Left kidney (tissue), 2 donors: ENCODE data around the gene HMOX2. TPM values are rescaled to one million over a fixed set of nuclear protein-coding genes. Genes with fewer than 3 reads are reported as not detected.

ENCODE experiments used
- DNase-seq: peaks from one replicate; pipeline ENCODE4 v3.0.0-alpha.2; 2013
- polyA plus RNA-seq: library from polyadenylated mRNA; unstranded; fragments of 120-200 nt; gene quantifications from one replicate; pipeline ENCODE4 v1.2.1, GENCODE V29; 2013; ENCODE audit not compliant: insufficient read length

HMOX2 gene
- polyA plus RNA-seq, 1 donor, result 38.6 TPM

DNA sequence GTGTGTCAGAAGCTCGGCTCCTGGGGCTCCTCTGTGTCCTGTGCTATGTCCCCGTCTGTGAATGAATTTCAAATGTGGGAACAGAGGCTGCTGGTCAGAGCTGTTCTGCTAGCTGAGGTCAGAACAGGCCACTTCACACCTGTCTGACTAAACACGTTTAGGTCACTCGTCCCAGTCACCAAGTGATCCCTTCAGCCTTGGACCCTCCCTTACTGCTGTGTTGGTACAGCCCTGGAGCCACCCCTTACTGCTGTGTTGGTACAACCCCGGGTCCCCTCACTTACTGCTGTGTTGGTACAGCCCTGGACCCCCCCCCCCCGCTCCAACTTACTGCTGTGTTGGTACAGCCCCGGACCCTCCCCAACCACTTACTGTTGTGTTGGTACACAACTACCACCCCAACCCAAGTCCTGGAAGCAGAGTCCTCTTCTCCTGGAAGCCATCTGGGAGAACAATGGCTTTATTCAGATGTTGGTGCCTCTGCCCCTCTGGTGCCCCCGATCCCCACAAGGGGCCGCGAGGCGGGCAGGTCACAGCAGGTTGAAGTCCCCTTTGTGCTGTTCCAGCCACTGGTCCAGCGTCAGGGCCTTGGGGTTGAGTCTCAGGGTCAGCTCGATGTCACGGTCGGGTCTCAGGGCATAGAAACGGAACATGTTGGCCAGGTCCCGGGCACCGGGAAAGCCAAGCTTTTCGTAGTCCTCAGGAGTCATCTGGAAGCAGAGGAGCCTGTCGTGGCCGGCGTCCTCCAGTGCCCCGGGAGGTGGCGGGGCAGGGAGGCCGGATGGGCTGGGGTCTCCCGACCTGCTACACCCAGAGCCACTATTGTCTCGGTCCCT is 14.7 kb upstream of the HMOX2 start:
- DNase-seq, result no peak

DNA sequence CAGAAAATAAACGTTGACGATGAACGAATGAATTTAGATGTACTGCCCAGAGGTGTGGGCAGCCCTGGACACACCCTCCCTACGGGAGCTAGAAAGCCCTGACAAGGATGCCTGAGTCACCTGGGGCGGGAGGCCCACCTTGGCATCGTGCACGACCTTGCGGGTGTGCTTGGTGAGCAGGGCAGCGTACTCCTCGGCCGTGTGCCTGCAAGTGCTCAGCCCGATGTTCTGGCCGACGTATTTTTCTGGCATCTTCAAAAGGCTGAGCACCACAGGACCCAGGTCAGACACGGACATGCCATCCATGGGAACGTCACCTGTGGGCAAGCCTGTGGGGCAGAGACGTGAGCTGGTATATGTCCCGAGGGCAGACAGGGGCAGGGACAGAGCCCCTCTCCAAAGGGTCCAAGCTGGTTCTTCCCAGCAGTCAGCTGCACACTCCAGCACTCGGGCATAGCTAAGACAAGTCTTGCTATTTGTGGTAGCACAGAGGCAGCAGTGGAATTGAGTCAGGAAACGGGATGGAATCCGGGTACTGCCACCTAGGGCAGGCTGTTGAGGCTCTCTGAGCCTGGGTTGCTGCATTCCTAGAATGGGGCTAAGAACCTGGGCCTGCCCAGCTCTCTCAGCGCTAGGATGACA is 12.6 kb upstream of the HMOX2 start:
- no peak for DNase-seq

DNA sequence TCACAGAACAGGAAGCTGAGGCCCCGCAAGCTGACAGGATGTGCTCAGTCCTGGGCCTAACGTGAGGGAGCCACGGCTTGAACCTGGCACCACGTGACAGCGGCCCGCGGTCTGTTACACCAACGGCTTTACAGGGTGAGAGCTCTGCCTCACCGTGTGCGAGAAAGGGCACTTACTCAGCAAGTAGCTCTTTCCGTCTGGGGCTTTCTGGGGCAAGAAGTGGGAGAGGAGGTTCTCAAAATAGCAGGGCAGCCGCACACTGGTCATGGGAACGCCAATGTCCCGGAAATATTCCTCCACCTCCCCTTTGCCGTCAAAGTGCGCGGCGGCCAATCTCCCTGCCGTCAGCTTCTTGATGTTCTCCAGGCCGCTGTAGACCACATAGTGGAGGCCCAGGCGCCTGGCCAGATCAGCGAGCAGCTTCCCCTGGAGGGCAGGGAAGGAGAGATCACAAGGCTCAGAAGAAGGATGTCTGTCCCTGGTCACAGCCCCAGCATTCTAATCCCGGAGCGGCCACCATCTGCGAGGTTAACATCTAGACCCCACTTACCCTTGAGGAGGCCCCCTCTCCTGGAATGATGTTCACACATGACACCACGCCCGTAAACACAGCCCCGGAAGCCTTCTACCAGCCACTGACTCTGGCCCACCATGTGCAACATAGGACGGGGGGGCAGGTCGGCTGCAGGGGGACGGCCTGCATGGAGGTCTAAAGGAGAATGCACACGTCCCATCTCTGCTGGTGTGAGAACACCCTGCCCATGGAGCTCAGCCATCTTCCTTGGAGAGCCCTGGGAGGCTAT is 10.0 kb upstream of the HMOX2 start:
- no peak for DNase-seq

DNA sequence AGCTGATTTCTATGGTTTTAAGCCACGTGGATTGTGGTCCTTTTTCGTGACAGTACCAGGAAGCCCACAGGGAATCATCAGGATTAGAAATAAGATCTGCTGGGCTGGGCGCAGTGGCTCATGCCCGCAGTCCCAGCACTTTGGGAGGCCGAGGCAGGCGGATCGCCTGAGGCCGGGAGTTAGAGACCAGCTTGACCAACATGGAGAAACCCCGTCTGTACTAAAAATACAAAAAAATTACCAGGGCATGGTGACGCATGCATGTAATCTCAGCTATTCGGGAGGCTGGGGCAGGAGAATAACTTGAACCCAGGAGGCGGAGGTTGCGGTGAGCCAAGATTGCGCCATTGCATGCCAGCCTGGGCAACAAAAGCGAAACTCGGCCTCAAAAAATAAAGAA is 8.3 kb upstream of the HMOX2 start:
- DNase-seq, result no peak

DNA sequence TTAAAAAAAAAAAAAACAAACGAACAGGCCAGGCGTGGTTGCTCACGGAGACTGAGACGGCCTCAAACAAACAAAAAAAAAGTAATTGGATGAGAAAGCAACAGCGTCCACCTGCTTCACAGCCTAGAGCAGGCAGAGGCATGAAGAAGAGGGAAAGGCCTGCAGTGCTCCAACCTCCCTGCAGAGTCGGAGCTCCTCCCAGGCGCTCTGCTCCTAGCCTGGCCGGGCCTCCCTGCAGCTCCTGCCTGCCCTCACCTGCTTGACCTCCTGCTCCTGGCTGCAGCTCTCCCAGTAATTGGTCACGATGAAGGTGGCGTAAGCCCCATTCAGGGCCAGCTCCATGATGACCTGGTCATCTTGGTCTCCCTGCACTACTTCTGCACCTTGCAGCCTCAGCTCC is 7.2 kb upstream of the HMOX2 start:
- no peak for DNase-seq

DNA sequence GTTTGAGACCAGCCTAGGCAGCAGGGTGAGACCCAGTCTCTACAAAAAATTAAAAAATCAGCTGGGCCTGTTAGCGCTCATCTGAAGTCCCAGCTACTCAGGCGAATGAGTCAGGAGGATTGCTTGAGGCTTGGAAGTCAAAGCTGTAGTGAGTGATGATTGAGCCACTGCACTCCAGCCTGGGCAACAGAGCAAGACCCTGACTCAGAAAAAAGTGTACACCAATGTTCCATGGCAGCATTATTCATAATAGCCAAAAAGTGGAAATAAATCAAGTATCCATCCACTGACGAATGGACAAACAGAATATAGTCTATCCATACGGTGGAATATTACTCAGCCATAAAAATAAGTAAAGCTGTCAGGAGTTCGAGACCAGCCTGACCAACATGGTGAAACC is 4.3 kb upstream of the HMOX2 start:
- DNase-seq, result no peak

DNA sequence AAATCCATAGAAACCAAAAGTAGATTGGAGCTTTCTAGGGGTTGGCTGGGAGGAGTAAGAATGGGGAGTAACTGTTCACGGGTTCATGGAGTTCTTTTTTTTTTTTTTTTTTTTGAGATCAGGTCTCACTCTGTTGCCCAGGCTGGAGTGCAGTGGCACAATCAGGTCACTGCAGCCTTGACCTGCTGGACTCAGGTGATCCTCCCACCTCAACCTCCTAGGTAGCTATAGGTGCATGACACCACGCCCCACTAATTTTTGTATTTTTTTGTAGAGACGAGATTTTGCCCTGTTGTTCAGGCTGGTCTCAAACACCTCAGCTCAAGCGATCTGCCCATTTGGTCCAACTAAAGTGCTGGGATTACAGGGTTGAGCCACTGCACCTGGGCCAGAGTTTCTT is 3.3 kb upstream of the HMOX2 start:
- DNase-seq, result no peak

DNA sequence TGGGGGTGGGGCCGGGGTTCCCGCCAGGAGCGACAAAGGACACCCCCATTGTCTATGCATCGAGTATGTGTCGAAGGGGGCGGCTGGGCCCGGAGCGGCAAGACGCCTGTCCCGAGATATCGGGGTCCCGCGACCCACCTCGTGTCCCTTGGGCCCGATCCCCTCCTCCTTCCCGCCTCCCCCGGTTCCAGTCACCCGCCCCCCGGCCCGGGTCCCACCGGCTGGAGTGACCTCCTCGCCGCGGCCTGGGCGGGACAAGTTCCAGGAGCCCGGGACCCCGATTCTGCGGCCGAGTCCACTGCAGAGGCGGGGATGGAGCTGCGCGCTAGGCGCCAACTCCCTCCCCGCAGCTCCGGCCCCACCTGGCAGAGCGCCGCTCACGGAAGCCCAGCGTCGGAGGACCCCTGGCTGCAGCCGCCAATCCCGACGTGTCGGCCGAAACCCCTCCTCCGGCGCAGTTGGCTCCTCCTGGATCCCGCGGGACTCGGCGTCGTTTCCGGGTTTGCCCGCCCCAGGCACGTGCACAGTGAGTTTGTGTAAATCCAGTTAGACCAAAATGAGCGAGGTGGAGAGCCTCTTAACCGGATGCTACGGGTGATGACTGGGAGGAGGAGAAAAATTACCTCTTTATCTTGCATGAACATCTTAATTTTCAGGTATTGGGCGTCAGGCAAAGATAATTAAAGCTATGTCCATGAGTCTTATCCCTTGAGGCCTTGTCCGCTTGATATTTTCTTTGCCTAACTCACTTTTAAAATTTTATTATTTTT is 1.8 kb upstream of the HMOX2 start, which contains the start of gene NMRAL1:
Gene NMRAL1 (minus strand): TSS at position 434 of the 770 bp plus-strand sequence. CDS start 493 bp downstream, outside the sequence.
- DNase-seq, result peak; percentile 87

DNA sequence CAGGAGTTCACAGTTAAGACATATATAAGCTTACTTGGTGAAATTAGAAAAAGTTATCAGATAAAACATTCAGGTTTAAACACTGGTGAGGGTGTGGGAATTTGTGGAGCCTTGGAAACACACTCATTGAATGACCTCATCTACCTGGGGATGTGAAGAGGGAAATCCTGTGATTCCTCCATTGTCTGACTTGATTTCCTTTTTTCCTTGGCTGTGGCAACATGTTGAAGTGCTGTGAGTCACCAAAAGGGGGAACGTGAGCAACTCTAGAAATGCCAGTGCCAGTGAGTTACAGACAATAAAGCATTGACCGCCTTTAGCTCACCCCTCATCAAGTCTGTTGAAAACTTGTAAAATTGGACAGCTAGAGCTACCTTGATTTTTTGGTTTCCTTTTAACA is 1.8 kb downstream of the HMOX2 start:
- no peak for DNase-seq

DNA sequence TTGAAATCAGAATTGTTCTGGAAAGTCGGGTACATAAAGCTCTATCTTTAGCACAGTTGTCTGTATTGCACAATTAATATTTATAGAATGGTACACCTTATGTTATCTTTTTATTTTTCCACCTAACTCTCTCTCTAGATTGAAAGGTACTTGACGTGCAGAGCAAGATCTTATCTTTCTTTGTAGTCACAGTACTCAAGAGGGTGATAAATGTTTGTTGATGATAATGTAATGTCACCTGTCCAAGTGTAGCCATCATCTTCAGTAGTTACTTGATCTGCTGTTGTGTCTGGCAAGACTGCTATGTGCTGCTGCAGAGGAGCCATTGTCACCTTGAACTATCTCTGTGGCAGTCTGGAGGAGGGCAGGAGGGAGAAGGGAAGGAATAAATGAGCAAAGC is 5.3 kb downstream of the HMOX2 start:
- DNase-seq, result no peak

DNA sequence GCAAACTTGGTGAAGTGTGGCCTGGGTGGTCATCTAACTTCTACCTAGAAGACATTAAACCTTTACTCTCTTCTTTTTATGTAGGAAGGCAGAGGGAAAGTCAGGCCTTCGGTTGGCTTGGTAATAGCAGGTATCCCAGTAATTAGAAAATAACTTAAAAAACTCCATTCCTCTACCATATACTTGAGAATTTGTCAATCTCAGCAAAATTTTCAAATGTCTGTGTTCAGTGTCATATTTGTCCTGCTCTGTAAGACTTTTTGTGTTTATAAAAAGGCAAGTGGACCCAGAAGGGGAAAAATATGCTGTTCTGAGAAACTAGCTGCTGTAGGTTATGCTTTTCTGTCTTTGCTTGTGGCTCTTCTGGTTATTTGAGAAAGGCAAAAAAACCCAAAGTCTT is 5.8 kb downstream of the HMOX2 start:
- DNase-seq, result no peak

DNA sequence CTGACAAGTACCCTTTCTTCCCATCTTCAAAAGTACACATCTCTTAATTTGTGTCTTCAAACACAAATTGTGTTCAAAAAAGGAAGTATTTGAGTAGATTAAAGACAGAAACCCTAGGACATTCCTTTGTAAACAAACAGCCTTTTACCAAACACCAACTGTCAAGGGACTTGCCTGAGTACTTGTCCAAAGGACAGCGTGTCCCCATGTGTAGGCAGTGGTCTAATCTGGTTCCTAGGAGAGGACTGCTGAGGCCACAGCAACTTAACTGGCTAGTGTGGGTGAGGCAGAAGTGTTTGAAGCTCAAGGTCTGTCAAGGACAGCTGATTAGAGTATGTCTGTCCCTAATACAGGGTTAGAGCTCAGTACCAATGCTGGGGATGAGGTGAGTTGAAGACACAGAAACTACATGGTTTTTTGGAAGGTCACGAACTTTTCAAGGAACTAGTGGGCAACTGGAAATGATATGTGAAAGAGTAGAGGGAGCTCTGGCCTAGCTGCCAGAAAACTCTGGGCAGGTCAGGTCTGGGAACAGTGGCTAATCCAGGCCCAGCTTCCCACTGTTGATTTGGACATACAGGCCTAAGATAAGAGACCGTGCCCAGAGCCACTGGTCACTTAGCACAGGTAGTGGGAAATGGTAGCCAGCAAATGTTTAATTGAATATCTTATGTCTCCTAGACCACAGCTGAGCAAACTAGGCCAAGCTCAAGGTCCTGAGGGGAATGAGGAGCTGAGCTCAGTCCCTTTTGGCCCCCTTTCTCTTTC is 10.1 kb downstream of the HMOX2 start:
- DNase-seq, result no peak

DNA sequence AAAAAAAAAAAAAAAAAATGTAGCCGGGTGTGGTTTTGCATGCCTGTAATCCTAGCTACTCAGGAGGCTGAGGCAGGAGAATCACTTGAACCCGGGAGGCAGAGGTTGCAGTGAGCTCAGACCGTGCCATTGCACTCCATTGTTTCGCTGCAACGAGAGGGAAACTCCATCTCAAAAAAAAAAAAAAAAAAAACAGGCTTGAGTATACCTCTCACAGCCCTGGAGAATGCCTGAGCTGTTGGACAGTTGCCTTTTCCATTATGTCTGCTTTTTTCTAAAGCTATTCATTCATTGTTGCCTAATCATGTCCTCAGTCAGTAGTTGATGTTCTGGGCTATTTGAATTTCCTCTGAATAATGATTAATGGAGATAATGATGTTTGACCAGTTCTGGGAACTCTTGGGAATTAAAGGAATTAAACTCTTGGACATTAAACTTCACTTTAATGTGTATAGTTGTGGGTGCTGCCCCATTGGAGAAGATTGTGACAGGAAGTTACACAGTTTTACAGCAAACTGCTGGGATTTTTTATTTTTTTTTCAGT is 11.8 kb downstream of the HMOX2 start:
- DNase-seq, result no peak

DNA sequence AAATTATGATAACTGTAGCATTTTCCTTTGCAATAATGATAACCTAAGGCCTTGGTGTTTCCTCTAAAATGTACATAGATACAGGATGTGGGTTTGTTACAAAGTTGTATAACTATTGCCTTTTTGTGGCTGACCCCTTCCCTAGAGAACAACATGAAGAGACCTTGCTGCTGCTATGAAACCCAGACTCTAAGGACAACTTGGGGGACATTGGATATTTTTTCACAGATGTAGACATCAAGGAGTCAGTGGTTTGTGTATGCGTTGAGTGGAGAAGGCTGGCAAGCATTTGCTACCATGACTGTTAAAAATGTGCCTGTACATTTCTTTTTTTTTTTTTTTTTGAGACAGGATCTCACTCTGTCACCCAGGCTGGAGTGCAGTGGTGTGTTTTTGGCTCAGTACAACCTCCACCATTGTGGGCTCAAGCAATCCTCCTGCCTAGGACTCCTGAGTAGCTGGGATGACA is 12.3 kb downstream of the HMOX2 start:
- no peak for DNase-seq

DNA sequence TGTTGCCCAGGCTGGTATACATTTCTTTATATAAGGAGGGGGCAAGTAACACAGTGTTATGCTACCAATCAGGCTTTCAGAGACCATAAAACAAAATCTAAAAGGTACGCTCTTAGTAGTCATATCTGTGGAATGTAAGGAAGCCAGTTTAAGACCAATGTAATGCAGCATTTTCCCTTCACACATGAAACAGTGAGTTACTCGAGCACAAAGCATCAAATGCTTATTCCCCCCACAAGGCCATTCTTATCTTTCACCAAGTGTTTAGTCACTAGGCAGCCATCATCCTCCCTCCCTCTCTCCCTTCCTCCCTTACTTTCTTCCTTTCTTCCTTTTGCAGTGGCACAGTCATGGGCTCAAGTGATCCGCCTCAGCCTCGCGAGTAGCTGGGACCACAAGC is 12.8 kb downstream of the HMOX2 start:
- no peak for DNase-seq

DNA sequence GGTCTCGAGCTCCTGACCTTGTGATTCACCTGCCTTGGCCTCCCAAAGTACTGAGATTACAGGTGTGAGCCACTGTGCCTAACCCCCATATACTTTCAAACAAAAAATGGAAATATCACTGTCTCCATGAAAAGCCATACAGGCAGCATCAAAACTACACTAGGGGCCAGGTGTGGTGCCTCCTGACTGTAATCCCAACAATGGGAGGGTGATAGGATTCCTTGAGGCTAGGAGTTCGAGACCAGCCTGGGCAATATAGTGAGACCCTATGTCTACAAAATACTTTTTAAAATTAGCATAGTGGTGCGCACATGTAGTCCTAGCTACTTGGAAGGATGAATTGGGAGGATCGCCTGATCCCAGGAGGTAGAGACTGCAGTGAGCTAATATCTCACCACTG is 15.7 kb downstream of the HMOX2 start:
- DNase-seq, result no peak

DNA sequence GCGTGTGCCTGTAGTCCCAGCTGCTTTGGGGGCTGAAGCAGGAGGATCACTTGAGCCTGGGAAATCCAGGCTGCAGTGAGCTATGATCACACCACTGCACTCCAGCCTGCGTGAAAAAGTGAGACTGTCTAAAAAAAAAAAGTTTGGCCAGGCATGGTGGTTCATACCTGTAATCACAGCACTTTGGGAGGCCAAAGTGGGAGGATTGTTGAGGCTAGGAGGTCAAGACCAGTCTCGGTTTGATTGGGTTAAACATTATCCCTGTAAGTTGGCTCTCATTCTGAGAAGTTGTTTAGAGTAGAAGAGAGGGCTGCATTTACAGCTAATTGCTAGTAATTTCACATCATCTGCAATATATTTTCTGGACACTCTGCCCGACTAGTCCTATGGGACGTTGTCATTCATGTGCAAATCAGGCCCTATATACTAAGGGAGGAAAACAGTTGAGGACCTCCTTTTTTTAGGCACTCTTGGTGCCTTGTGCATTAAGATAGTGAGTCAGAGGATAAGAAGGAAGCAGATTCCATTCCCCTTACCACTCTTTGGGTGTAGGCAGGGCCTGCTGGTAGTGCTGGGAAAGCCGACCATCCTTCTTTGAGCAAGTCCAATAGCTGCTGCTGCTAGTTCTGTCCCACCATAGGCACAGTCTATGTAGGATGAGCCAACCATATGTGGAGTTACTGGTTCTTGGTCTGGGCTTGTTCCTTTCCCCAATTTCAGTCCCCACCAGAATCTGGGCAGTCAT is 18.7 kb downstream of the HMOX2 start:
- no peak for DNase-seq

DNA sequence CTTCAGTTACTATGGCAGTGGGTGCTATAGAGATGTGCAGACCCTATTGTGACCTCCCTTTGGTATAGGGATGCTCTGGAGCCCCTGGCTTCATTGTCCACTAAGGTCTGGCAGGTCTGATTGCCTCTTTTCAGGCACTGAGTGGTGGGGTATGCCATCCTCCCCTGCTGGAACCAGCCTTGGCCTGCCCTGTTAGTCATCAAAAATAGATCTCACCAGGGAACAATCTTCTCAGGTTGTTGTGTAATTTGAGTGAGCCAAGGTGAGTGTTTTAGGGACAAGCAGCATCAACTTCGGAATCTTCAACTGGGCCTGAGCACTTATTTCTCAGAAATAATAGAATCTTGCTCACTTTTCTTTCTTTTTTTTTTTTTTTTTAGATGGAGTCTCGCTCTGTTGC is 19.6 kb downstream of the HMOX2 start:
- no peak for DNase-seq

DNA sequence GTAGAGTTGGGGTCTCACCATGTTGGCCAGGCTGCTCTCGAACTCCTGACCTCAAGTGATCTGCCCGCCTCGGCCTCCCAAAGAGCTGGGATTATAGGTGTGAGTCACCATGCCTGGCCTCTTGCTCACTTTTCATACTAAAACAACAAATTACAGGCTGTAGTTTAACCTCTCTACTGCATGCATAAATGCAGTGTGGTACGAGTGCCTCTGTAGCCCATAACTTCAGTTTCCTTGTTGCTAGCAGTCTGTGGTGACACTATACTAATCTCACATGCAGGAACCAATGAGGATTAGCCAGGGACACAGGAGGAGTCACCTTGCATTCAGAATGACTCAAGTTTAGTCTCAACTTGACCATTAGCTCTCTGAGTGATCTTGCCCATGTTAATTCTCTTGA is 20.1 kb downstream of the HMOX2 start:
- no peak for DNase-seq

DNA sequence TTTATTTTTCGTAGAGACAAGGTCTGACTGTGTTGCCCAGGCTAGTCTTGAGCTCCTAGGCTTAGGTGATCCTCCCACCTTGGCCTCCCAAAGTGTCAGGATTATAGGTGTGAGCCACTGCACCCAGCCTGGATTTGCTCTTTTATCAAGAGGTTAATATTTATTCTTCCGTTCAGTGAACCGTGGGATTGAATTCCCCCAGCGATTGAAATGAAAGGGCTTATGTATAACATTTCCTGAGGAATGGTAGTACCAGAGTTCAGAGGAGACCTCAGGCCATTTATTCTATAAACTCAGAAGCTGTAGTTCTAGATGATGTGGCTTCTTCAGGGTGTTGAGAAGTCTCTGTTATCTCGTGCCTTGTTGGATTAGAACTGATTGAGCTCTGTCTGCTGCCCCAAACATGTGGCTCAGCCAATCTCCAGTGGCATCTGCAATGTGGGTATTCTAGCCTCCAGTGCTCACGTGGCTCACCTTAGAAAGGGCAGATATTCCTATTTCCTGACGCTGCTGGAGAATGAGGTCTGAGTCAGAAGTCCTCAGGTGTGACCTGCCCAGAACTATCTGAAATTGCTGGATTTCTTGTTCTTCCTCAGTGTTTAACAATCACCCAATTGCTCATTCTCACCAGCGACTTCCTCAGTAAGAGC is 22.5 kb downstream of the HMOX2 start:
- DNase-seq, result no peak
